SIG-M5 (cell line): Measurements from ENCODE around the gene SPSB2.

Experiments
- DNase-seq: peaks from one replicate; lab custom pipeline; 2025; lab: John Stamatoyannopoulos, UW

The SPSB2 gene

GRCh38 chr12:6830999-6831398 is 42.1 kb downstream of the SPSB2 start:
- no peak for DNase-seq

DNA sequence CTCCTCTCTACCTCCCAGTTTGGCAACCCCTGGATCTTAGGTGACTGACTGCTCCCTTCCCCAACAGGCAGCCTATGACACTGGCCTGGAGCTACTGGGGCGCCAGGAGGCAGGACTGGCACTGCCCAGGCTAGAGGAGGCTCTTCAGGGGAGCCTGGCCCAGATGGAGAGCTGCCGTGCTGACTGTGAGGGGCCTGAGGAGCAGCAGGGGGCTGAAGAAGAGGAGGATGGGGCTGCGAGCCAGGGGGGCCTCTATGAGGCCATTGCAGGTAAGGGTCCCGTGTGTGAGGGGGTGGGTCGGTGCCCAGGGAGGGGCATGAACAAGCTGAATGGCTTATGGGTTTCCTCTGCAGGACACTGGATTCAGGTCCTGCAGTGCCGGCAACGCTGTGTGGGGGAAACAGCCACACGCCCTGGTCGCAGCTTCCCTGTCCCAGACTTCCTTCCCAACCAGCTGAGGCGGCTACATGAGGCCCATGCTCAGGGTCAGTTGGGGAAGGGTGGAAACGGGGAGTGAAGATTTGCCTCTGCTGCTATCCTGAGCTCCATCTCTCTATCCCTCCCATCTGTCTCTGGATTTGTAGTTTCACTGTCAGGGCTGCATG is 42.7 kb downstream of the SPSB2 start:
- DNase-seq, result no peak

GRCh38 chr12:6829536-6830220 is 43.4 kb downstream of the SPSB2 start:
- no peak for DNase-seq

- DNase-seq, result no peak
Measured at GRCh38 chr12:6828781-6829535, 44.1 kb downstream of the SPSB2 start.

DNA sequence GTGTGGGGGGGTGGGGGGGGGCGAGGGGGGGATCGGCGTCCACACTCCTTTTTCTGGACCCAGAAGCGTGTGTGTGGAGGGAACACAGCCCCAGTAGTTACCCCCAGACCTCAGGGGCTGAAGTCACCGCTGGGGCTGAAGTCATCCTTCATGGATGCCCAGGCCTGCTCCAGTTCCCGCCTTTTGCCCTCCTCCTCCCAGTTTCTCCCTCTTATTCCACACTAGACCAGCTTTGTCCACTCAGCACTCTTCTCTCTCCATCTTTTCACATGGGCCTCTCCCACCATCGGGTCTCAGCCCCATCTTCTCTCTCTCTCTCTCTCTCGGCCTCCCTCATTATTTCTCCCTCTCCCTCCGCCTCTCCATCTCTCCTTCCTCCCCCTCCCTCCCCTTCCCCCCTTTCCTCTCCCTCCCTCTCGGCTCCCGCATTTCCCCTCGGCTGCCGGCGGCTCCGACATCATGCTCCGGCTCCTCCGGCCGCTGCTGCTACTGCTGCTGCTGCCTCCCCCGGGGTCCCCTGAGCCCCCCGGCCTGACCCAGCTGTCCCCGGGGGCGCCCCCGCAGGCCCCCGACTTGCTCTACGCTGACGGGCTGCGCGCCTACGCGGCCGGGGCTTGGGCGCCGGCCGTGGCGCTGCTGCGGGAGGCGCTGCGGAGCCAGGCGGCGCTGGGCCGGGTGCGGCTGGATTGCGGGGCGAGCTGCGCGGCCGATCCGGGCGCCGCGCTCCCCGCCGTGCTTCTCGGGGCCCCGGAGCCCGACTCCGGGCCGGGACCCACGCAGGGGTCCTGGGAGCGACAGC is 44.9 kb downstream of the SPSB2 start, which contains the start of gene P3H3:
TSS of gene P3H3 (plus strand) at position 426 of the 799 bp plus-strand sequence. CDS start at position 460, 34 bp downstream.
- DNase-seq, result no peak

DNA sequence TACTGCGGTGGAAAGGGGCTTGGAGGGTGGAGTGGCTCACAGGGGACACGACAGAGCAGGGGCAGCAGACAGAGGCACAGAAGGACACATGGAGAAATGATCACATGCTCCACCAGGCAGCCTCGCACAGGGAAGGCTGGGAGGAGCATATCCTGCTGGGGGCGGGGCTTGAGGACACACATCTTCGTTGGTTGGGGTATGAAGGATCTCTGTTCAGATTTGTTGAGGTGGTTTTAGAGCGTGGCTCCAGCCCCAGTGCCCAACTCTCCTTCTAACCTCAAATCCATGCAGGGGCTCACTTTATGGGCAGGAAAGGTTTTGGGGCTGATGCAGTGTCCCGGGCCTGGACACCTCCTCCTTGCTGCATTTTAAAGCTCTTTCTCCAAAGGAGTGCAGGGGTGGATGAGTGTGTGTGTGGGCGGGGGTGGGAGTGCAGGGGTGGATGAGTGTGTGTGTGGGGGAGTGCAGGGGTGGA is 45.6 kb downstream of the SPSB2 start:
- DNase-seq, result no peak

- no peak for DNase-seq
Measured at GRCh38 chr12:6826734-6827436, 46.2 kb downstream of the SPSB2 start.

- no peak for DNase-seq
Measured at GRCh38 chr12:6826125-6826733, 46.9 kb downstream of the SPSB2 start.

DNA sequence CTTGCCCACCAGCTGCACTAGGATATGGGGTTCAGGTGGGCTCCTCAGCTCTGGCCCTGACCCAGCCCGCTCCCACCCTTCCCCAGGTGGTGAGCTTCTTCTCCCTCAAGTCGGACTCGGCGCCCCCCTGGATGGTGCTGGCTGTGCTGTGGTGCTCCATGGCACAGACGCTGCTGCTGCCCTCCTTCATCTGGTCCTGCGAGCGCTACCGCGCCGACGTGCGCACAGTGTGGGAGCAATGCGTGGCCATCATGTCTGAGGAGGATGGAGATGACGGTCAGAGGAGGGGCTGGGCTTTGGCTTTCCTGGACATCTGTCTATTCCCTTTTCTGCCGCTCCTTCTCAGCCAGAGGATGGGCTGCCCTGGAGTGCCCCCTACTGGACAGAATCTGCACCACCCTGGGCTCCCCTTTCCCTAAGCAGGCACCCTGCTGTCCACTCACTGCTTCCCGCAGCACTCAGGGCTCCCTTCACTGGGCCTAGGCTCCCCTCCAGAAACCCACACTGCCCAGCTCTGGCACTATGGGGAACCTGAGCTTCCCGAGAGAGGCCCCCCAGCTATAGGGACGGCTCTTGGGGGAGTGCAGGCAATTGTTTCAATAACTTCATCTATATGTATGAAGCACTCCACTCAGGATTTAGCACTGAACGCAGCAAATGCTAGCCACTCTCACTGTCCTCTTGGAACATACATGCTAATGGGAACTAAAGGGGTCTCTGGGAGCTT is 47.5 kb downstream of the SPSB2 start:
- no peak for DNase-seq

GRCh38 chr12:6824901-6825381 is 48.2 kb downstream of the SPSB2 start:
- DNase-seq, result no peak

GRCh38 chr12:6824085-6824775 is 48.9 kb downstream of the SPSB2 start:
- DNase-seq, result no peak

DNA sequence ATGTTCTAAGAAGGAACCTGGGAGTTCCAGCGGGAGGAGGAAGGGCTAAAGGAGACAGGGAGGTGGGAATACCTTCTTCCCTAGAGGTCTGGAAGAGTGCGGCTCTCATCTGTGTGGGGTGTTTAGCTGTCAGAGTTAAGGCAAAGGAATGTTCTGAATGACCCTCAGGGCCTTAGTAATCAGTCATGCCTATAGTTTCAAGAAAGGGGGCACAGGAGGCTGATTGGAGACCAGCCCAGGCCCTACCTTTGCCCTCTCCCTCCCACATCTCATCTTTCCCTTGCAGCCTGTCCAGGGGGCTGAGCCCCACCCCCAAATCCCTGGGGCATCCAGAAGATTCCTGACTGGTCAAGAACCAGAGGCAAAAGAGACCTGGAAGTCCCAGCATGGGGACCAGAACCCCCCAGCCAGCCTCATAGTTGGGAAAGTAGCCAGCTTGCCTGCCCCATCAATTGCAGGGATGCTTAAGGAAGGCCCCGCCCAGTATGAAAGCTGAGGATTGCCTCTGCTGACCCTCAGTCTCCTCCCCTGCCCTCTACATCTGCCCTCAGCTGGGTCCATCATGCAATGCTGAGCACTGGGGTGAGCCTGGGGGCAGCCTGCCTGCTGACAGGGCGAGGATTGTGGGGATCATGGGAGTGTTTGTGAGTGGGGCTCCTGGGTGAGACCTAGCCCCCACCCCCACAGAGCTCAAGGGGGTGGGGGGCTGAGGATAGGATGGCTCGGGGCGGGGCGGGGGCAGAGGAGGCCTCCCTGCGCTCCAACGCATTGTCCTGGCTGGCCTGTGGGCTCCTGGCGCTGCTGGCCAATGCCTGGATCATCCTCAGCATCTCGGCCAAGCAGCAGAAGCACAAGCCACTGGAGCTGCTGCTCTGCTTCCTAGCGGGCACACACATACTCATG is 49.7 kb downstream of the SPSB2 start:
- DNase-seq, result no peak

GRCh38 chr12:6822426-6823135 is 50.5 kb downstream of the SPSB2 start:
- DNase-seq, result no peak

GRCh38 chr12:6821591-6822425 is 51.3 kb downstream of the SPSB2 start, which contains the start of gene GPR162:
GPR162 (plus strand) TSS chr12:6821821; CDS start chr12:6823899, 2,078 bp downstream.
- no peak for DNase-seq
